ENCODE results near the gene KIF20B.

DNA sequence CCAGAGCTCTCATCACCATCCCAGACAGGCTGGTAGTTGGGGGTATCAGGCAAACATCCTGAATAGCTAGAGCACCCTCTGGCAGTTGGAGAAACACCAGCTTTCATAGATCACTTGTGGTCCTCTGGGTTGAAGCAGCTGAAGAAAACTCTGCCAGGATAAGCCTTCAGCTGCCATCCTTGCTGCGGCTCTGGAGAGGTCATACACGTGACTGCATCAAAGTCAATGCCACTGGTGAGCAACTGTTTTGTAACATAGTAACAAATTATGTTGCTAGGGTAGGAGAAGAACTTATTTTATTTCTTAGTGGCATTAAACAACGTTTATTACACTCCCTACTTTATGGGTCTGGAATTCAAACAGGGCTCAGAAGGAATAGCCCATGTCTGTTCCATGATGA, 37.2 kb upstream of the KIF20B start:
- no peak for TF ChIP-seq POLR2A (IDR thresholded peaks at IDR 0.05)
- TF ChIP-seq, protein P1, sequence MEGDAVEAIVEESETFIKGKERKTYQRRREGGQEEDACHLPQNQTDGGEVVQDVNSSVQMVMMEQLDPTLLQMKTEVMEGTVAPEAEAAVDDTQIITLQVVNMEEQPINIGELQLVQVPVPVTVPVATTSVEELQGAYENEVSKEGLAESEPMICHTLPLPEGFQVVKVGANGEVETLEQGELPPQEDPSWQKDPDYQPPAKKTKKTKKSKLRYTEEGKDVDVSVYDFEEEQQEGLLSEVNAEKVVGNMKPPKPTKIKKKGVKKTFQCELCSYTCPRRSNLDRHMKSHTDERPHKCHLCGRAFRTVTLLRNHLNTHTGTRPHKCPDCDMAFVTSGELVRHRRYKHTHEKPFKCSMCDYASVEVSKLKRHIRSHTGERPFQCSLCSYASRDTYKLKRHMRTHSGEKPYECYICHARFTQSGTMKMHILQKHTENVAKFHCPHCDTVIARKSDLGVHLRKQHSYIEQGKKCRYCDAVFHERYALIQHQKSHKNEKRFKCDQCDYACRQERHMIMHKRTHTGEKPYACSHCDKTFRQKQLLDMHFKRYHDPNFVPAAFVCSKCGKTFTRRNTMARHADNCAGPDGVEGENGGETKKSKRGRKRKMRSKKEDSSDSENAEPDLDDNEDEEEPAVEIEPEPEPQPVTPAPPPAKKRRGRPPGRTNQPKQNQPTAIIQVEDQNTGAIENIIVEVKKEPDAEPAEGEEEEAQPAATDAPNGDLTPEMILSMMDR (IDR thresholded peaks at IDR 0.05), result no peak

All from adrenal gland (tissue), 5 donors.